CD4-positive, CD25-positive, alpha-beta regulatory T cell (primary cell): ENCODE data around the gene RPN2. TPM values are rescaled to one million over a fixed set of nuclear protein-coding genes. Genes with fewer than 3 reads are reported as not detected.

Experiments
- ATAC-seq, 2 donors: fragments of 150-1000 bp; cut with Tn5 transposase; one replicate each; pipeline ENCODE4 v1.10.0; 2021; ENCODE audit warnings: low read depth in 2 of 2, moderate number of reproducible peaks in 2 of 2, moderate library complexity in 1 of 2
- DNase-seq, 3 donors: peaks; one replicate each; pipeline versions ENCODE4 v3.0.0 to v3.0.0-alpha.2; 2012 to 2022; ENCODE audit warnings: mixed read lengths in 1 of 3
- H3K27ac ChIP-seq: one replicate; pipeline ENCODE4 v1.7.0; 2013; ENCODE audit warnings: mild to moderate bottlenecking, low read length; ENCODE audit not compliant: insufficient read depth, poor library complexity, severe bottlenecking
- H3K27me3 ChIP-seq: one replicate; pipeline ENCODE4 v1.7.0; 2013; ENCODE audit warnings: low read length; ENCODE audit not compliant: control insufficient read depth, insufficient read depth
- H3K36me3 ChIP-seq: one replicate; pipeline ENCODE4 v1.7.0; 2013; ENCODE audit warnings: mild to moderate bottlenecking, low read length, moderate library complexity; ENCODE audit not compliant: control insufficient read depth, insufficient read depth
- H3K4me1 ChIP-seq: 2 replicates; pipeline ENCODE4 v1.7.0; 2013; ENCODE audit warnings: mild to moderate bottlenecking, low read length; ENCODE audit not compliant: insufficient read depth, control insufficient read depth, poor library complexity, severe bottlenecking
- H3K4me3 ChIP-seq: one replicate; pipeline ENCODE4 v1.7.0; 2013; ENCODE audit warnings: low read depth, mild to moderate bottlenecking, low read length, moderate library complexity
- H3K9me3 ChIP-seq, 2 experiments: 1 replicate in 1 of 2; 2 replicates in 1 of 2; pipeline ENCODE4 v1.7.0; 2013; ENCODE audit warnings: low read length in 2 of 2, mild to moderate bottlenecking in 1 of 2, moderate library complexity in 1 of 2; ENCODE audit not compliant: control insufficient read depth in 2 of 2
- H3K27ac Mint-ChIP-seq, 3 donors: one replicate each; pipeline ENCODE4 v1.8.0; 2020 to 2022; ENCODE audit warnings: mild to moderate bottlenecking in 3 of 3, mixed read lengths in 3 of 3, moderate library complexity in 2 of 3
- H3K27me3 Mint-ChIP-seq: one replicate; pipeline ENCODE4 v1.8.0; 2022; ENCODE audit warnings: mild to moderate bottlenecking, mixed read lengths
- H3K36me3 Mint-ChIP-seq: one replicate; pipeline ENCODE4 v1.8.0; 2020; ENCODE audit warnings: mixed read lengths
- H3K4me1 Mint-ChIP-seq, 4 donors: one replicate each; pipeline ENCODE4 v1.8.0; 2020 to 2022; ENCODE audit warnings: mixed read lengths in 4 of 4, mild to moderate bottlenecking in 1 of 4
- H3K4me3 Mint-ChIP-seq, 4 donors: one replicate each; pipeline ENCODE4 v1.8.0; 2020 to 2022; ENCODE audit warnings: mild to moderate bottlenecking in 4 of 4, mixed read lengths in 4 of 4, moderate library complexity in 3 of 4
- H3K9me3 Mint-ChIP-seq, 7 donors: one replicate each; pipeline ENCODE4 v1.8.0; 2020 to 2022; ENCODE audit warnings: mixed read lengths in 7 of 7, mild to moderate bottlenecking in 3 of 7, moderate library complexity in 2 of 7
- polyA plus RNA-seq, 4 donors: library from polyadenylated mRNA; unstranded; fragments of 300-500 nt; fragmentation: Illumina TruSeq; gene quantifications; one replicate each; pipeline ENCODE4 v1.2.3, GENCODE V29; 2021
- total RNA-seq: library from RNA; stranded (reverse); gene quantifications from one replicate; pipeline ENCODE4 v1.2.3, GENCODE V29; 2022

Gene RPN2
- total and polyA plus RNA-seq, 5 donors from 2014 or later, result 101 to 259 (median 238) TPM

DNA sequence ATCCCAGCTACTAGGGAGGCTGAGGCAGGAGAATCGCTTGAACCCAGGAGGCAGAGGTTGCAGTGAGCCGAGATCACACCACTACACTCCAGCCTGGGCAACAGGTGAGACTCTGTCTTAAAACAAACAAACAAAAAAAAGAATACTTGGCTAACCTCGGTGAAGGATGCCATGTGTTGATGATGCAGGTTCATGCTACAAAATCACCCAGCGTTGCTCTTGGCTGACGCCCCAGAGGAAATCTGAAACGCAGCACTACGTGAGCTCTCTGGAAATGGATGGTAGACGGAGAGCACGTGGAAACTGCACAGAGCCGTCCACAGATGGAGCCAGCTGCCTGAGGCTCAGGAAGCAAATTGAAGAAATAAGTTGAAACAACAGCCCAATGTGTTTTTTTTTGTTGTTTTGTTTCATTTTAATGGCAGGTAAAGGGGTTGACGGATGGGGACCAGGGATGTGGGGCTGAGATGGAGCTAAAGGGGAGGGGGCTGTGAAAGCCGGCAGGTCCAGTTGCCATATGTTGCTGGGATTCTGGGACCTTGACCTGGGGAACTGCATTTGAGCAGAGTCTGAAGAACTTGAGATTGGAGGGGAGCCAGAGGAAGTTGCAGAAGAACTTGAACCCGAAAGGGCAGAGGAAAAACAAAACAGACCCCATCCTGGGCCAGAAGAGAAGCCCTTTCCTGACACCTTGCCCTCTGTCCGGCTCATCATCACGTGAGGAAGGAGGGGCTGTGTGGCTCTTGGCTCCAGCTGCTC lies 97.5 kb downstream of the RPN2 start:
- Histone ChIP-seq H3K27me3 (peaks cover 3% of the 10 kb centered on the region), H3K4me1 (no peaks in the 10 kb centered on the region), H3K4me3 (no peak overlapping the region), H3K36me3 (no peaks in the 10 kb centered on the region), H3K27ac (no peak overlapping the region), H3K9me3 (no peaks in the 10 kb centered on the region)
- Mint-ChIP-seq H3K4me3 (no peak overlapping the region), H3K4me1 (peaks cover 0 to 5% (median 2%) of the 10 kb centered on the region in 4 donors), H3K9me3 (no peaks in the 10 kb centered on the region), H3K27me3 (peaks cover 21% of the 10 kb centered on the region), H3K36me3 (no peaks in the 10 kb centered on the region), H3K27ac (peak overlapping the region in 1 of 3 donors; percentile 20)
- ATAC-seq, result peak in 1 of 2 donors; percentile 42
- peak in 1 of 3 donors; percentile 28 for DNase-seq

- H3K4me3 ChIP-seq, result no peak overlapping the region
These were observed 98.1 kb downstream of the RPN2 start for GRCh38 chr20:37277253-37277593.

DNA sequence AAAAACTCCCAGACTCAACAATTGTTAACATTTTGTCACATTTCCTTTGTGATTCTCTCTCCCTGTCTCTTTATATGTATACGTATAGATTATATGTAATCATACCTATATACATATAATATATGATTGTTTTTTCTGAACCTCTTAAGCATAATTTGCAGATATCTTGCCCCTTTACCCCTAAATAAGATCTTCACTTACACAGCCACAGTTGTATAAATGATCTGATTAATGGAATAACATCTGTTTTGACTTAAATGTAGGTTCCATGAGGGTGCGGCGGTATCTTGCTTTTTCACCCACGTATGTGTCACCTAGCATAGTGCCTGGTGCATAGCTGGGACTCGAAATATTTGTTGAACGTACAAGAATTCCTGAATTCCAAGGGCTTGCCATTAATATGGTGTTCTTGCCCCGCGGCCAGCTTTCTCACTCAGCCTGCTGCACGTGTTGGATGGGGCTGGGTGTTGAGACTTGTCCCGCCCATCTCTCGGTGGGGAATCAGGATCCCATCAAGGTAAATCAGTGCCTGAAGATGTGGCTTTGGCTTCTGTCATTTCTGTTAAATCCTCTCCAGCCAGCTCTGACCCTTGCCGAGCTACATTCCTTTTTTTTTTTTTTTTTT lies 99.9 kb downstream of the RPN2 start:
- Histone ChIP-seq H3K4me1 (no peaks in the 10 kb centered on the region), H3K27me3 (peaks cover 11% of the 10 kb centered on the region), H3K27ac (no peak overlapping the region), H3K36me3 (no peaks in the 10 kb centered on the region), H3K9me3 (no peaks in the 10 kb centered on the region), H3K4me3 (no peak overlapping the region)
- no peak for ATAC-seq
- Mint-ChIP-seq H3K4me3 (no peak overlapping the region), H3K9me3 (no peaks in the 10 kb centered on the region), H3K4me1 (peaks cover 0 to 5% (median 2%) of the 10 kb centered on the region in 4 donors), H3K27ac (no peak overlapping the region), H3K36me3 (no peaks in the 10 kb centered on the region), H3K27me3 (peaks cover 25% of the 10 kb centered on the region)
- DNase-seq, result no peak

More at GRCh38 chr20:37277253-37277593, 98.1 kb downstream of the RPN2 start:
- Histone ChIP-seq H3K36me3 (no peaks in the 10 kb centered on the region), H3K4me1 (no peaks in the 10 kb centered on the region), H3K27me3 (peaks cover 6% of the 10 kb centered on the region), H3K27ac (no peak overlapping the region), H3K9me3 (no peaks in the 10 kb centered on the region)
- ATAC-seq (no peak), DNase-seq (no peak)
- Mint-ChIP-seq H3K36me3 (no peaks in the 10 kb centered on the region), H3K4me3 (no peak overlapping the region), H3K27me3 (peaks cover 21% of the 10 kb centered on the region), H3K9me3 (no peaks in the 10 kb centered on the region), H3K27ac (no peak overlapping the region), H3K4me1 (peaks cover 0 to 5% (median 2%) of the 10 kb centered on the region in 4 donors)

GRCh38 chr20:37279820-37280219 lies 100.7 kb downstream of the RPN2 start:
- no peaks in the 10 kb centered on the region for H3K9me3 Mint-ChIP-seq
- Histone ChIP-seq H3K36me3 (no peaks in the 10 kb centered on the region), H3K4me1 (no peaks in the 10 kb centered on the region), H3K27me3 (peaks cover 11% of the 10 kb centered on the region), H3K4me3 (no peak overlapping the region), H3K9me3 (no peaks in the 10 kb centered on the region), H3K27ac (no peak overlapping the region)
- ATAC-seq, result no peak
- H3K4me3 Mint-ChIP-seq, result no peak overlapping the region
- H3K27ac Mint-ChIP-seq, result no peak overlapping the region
- no peak for DNase-seq
- H3K36me3 Mint-ChIP-seq, result no peaks in the 10 kb centered on the region
- peaks cover 0 to 5% (median 2%) of the 10 kb centered on the region in 4 donors for H3K4me1 Mint-ChIP-seq
- H3K27me3 Mint-ChIP-seq, result peaks cover 30% of the 10 kb centered on the region

DNA sequence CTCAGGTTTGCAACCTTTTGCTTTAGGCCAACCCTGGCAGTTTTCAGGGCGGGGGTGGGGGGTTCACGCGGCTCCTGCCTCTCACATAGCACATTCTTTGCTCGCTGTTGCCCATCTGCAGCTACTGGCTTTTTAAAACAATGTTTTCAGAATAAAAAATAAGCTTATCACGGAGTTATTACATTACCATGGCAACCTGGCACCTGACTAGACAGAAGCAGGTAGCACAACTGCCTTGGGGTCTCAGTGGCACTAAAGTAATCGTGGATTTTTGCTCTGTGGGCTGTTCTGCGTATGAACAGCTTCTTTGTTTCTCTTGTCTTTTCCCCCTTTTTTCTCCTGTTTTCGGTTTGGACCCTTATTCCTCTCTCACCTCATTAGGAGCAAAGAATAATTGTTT lies 101.3 kb downstream of the RPN2 start:
- ATAC-seq, result no peak
- H3K27ac Mint-ChIP-seq, result no peak overlapping the region

GRCh38 chr20:37282556-37282955 lies 103.4 kb downstream of the RPN2 start:
- Mint-ChIP-seq H3K36me3 (no peaks in the 10 kb centered on the region), H3K4me3 (peak overlapping the region in 1 of 4 donors; percentile 21), H3K4me1 (no peaks in the 10 kb centered on the region), H3K9me3 (no peaks in the 10 kb centered on the region), H3K27ac (no peak overlapping the region), H3K27me3 (peaks cover 28% of the 10 kb centered on the region)
- Histone ChIP-seq H3K27ac (no peak overlapping the region), H3K4me1 (no peaks in the 10 kb centered on the region), H3K36me3 (no peaks in the 10 kb centered on the region), H3K4me3 (no peak overlapping the region), H3K9me3 (no peaks in the 10 kb centered on the region), H3K27me3 (peaks cover 11% of the 10 kb centered on the region)
- ATAC-seq (no peak), DNase-seq (no peak)

More for the DNA sequence above, 101.3 kb downstream of the RPN2 start:
- Mint-ChIP-seq H3K4me1 (peaks cover 0 to 5% (median 2%) of the 10 kb centered on the region in 4 donors), H3K36me3 (no peaks in the 10 kb centered on the region), H3K4me3 (no peak overlapping the region), H3K27me3 (peaks cover 27% of the 10 kb centered on the region), H3K9me3 (no peaks in the 10 kb centered on the region)
- Histone ChIP-seq H3K4me1 (no peaks in the 10 kb centered on the region), H3K27ac (no peak overlapping the region), H3K9me3 (no peaks in the 10 kb centered on the region), H3K27me3 (peaks cover 9% of the 10 kb centered on the region), H3K36me3 (no peaks in the 10 kb centered on the region), H3K4me3 (no peak overlapping the region)
- no peak for DNase-seq

- Histone ChIP-seq H3K9me3 (no peaks in the 10 kb centered on the region), H3K36me3 (no peaks in the 10 kb centered on the region), H3K4me3 (no peak overlapping the region), H3K4me1 (peaks cover under 1% of the 10 kb centered on the region), H3K27ac (no peak overlapping the region), H3K27me3 (peaks cover 11% of the 10 kb centered on the region)
- H3K27ac Mint-ChIP-seq, result no peak overlapping the region
- no peak for DNase-seq
- peaks cover 28% of the 10 kb centered on the region for H3K27me3 Mint-ChIP-seq
- H3K4me3 Mint-ChIP-seq, result no peak overlapping the region
- H3K9me3 Mint-ChIP-seq, result no peaks in the 10 kb centered on the region
- H3K4me1 Mint-ChIP-seq, result peaks cover 0 to 2% (median 2%) of the 10 kb centered on the region in 4 donors
- ATAC-seq, result no peak
- H3K36me3 Mint-ChIP-seq, result no peaks in the 10 kb centered on the region
These were observed 104.5 kb downstream of the RPN2 start for GRCh38 chr20:37283530-37284195.
